Common myeloid progenitor, CD34-positive (primary cell): ENCODE measurements around the gene SGSM1.

ENCODE experiments used
- CTCF ChIA-PET: fragments of 350-600 bp; sonication (Branson Sonifier 250); formaldehyde crosslinking; loops from one replicate; lab custom pipeline; 2021; ENCODE audit warnings: antibody characterized with exemption; lab: Charles Lee
- POLR2A ChIA-PET: fragments of 350-600 bp; sonication (Branson Sonifier 250); formaldehyde crosslinking; loops from one replicate; lab custom pipeline; 2021; ENCODE audit warnings: antibody characterized with exemption; lab: Charles Lee
- DNase-seq, 3 donors: peaks; one replicate each; pipeline versions ENCODE4 v3.0.0 to v3.0.0-alpha.2; 2013
- H3K27ac ChIP-seq, 2 experiments: 1 replicate in 1 of 2; 2 replicates in 1 of 2; pipeline ENCODE4 v1.7.0; 2013; ENCODE audit warnings: inconsistent platforms in 2 of 2, low read length in 2 of 2, mild to moderate bottlenecking in 2 of 2, low read depth in 1 of 2, moderate library complexity in 1 of 2; ENCODE audit not compliant: severe bottlenecking in 2 of 2, insufficient read depth in 1 of 2, poor library complexity in 1 of 2
- H3K27me3 ChIP-seq, 5 experiments: replicated peaks in 2 of 5; 1 replicate in 3 of 5; 2 replicates in 2 of 5; pipeline versions ENCODE4 v1.6.1 to v1.7.0; 2013; ENCODE audit warnings: low read length in 4 of 5, mild to moderate bottlenecking in 2 of 5, moderate library complexity in 2 of 5, inconsistent platforms in 1 of 5; ENCODE audit not compliant: insufficient read depth in 5 of 5, control insufficient read depth in 4 of 5
- H3K36me3 ChIP-seq, 4 experiments: 1 replicate in 2 of 4; 2 replicates in 2 of 4; pipeline versions ENCODE4 v1.6.1 to v1.7.0; 2013; ENCODE audit warnings: low read length in 3 of 4, control low read depth in 1 of 4, mild to moderate bottlenecking in 1 of 4; ENCODE audit not compliant: control insufficient read depth in 4 of 4, insufficient read depth in 4 of 4
- H3K4me1 ChIP-seq, 4 experiments: 1 replicate in 3 of 4; 2 replicates in 1 of 4; pipeline versions ENCODE4 v1.6.1 to v1.7.1; 2013; ENCODE audit warnings: low read length in 3 of 4, mild to moderate bottlenecking in 3 of 4, control low read depth in 1 of 4, inconsistent platforms in 1 of 4, moderate library complexity in 1 of 4; ENCODE audit not compliant: control insufficient read depth in 4 of 4, insufficient read depth in 4 of 4; ENCODE audit errors: control extremely low read depth in 1 of 4
- H3K4me3 ChIP-seq, 7 experiments: 1 replicate in 4 of 7; 2 replicates in 3 of 7; pipeline versions ENCODE4 v1.5.1 to v1.7.0; 2013; ENCODE audit warnings: mild to moderate bottlenecking in 7 of 7, low read length in 6 of 7, moderate library complexity in 6 of 7, inconsistent platforms in 2 of 7, low read depth in 2 of 7, control low read depth in 1 of 7; ENCODE audit not compliant: insufficient read depth in 4 of 7, control insufficient read depth in 1 of 7; ENCODE audit errors: extremely low read depth in 1 of 7
- H3K9me3 ChIP-seq, 5 experiments: 1 replicate in 4 of 5; 2 replicates in 1 of 5; pipeline versions ENCODE4 v1.6.1 to v1.7.1; 2013; ENCODE audit warnings: low read length in 4 of 5, mild to moderate bottlenecking in 2 of 5, inconsistent platforms in 1 of 5, low read depth in 1 of 5, moderate library complexity in 1 of 5; ENCODE audit not compliant: control insufficient read depth in 4 of 5, insufficient read depth in 2 of 5; ENCODE audit errors: control extremely low read depth in 1 of 5
- WGBS: methylation state at CpG from one replicate; pipeline ENCODE4 v1.1.5; 2013; ENCODE audit not compliant: insufficient coverage; 5-methylcytosine and 5-hydroxymethylcytosine counted together

SGSM1 gene

GRCh38 chr22:24976442-24977218 is 170.6 kb downstream of the SGSM1 start:
- no peak overlapping the region for H3K27ac ChIP-seq
- WGBS, result 95% methylated on average over 12 of the region's 18 CpGs
- no peak for DNase-seq
- no peaks in the 10 kb centered on the region for H3K9me3 ChIP-seq
- H3K4me1 ChIP-seq, result no peaks in the 10 kb centered on the region
- no peaks in the 10 kb centered on the region for H3K27me3 ChIP-seq
- POLR2A ChIA-PET, result no interaction called here
- no peak overlapping the region for H3K4me3 ChIP-seq
- no peaks in the 10 kb centered on the region for H3K36me3 ChIP-seq
- CTCF ChIA-PET, result interaction anchor here (1.2 to 1.6 kb wide), 2 partner anchors 50 to 73 kb away, joined by 3 to 4 read pairs; no protein-coding TSS in a partner anchor
